Stomach (tissue), 4 donors: Measurements from ENCODE around the gene NSF.

Source experiments
- POLR2AphosphoS5 ChIP-seq, 3 donors: sonication (generic); formaldehyde crosslinking; IDR thresholded peaks; one replicate each; pipeline ENCODE4 v1.6.1; 2016; ENCODE audit warnings: antibody characterized with exemption in 3 of 3
- TF ChIP-seq, protein P1 (sequence below), 7 experiments: fragments of 450-650 bp in 4 of 7; fragments of 200-600 bp in 3 of 7; sonication (generic) in 3 of 7; IDR thresholded peaks; one replicate each; pipeline ENCODE4 v1.5.1; 2016 to 2019; ENCODE audit warnings: antibody characterized with exemption in 7 of 7, control low read depth in 2 of 7, mild to moderate bottlenecking in 1 of 7

DNA sequence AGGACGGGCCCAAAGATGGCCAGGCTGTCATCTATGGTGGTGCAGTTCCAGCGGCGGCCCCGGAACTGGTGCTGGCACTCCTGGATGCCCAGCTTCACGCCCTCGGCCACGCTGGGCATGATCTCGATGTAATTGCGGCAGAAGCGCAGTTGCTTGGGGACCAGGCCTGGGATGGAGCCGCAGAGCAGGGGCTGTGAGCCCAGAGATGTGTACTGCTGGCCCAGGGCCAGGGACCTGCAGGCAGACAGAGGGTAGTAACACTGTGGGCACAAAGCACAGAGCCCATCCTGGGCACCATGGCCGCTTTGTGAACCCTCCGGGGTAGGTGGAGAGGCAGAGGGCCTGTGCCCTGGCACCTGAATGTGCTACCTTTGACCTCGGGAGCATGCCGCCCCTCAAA, 183.2 kb downstream of the NSF start:
- TF ChIP-seq, protein P1, sequence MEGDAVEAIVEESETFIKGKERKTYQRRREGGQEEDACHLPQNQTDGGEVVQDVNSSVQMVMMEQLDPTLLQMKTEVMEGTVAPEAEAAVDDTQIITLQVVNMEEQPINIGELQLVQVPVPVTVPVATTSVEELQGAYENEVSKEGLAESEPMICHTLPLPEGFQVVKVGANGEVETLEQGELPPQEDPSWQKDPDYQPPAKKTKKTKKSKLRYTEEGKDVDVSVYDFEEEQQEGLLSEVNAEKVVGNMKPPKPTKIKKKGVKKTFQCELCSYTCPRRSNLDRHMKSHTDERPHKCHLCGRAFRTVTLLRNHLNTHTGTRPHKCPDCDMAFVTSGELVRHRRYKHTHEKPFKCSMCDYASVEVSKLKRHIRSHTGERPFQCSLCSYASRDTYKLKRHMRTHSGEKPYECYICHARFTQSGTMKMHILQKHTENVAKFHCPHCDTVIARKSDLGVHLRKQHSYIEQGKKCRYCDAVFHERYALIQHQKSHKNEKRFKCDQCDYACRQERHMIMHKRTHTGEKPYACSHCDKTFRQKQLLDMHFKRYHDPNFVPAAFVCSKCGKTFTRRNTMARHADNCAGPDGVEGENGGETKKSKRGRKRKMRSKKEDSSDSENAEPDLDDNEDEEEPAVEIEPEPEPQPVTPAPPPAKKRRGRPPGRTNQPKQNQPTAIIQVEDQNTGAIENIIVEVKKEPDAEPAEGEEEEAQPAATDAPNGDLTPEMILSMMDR (IDR thresholded peaks at IDR 0.05): no peak
- TF ChIP-seq POLR2AphosphoS5 (IDR thresholded peaks at IDR 0.05): no peak
